HL-60 (cell line): ENCODE results near the gene PPP1R11.
"Not testable (repeated sequence)": the region's sequence is repeated elsewhere in the genome, so short reads cannot be mapped to it uniquely, and the experiment has no call there.

ENCODE experiments used
- DNase-seq, 2 experiments: peaks; one replicate each; pipeline ENCODE4 v3.0.0-alpha.2; 2010 to 2020; ENCODE audit warnings: low read depth in 1 of 2, low spot score in 1 of 2
- H3K27ac ChIP-seq: fragments of 250-450 bp; sonication (Bioruptor Pico); replicated peaks from 2 replicates; pipeline ENCODE4 v1.5.1; 2020; ENCODE audit warnings: mild to moderate bottlenecking, moderate library complexity
- H3K27me3 ChIP-seq: fragments of 250-450 bp; sonication (Bioruptor Pico); 2 replicates; pipeline ENCODE4 v1.5.1; 2021; ENCODE audit warnings: mild to moderate bottlenecking, moderate library complexity; ENCODE audit not compliant: insufficient read depth, poor library complexity, severe bottlenecking
- H3K4me3 ChIP-seq: replicated peaks from 2 replicates; pipeline ENCODE4 v1.5.1; 2011; ENCODE audit warnings: mild to moderate bottlenecking, control low read depth, low read length; ENCODE audit not compliant: insufficient read depth
- GABPA ChIP-seq: IDR thresholded peaks from 2 replicates; pipeline ENCODE4 v1.6.1; 2012; ENCODE audit warnings: low read depth
- POLR2AphosphoS5 ChIP-seq: IDR thresholded peaks from 2 replicates; pipeline ENCODE4 v1.6.1; 2012; ENCODE audit warnings: low read depth
- REST ChIP-seq: IDR thresholded peaks from 2 replicates; pipeline ENCODE4 v1.6.1; 2012; ENCODE audit warnings: low read depth; ENCODE audit not compliant: insufficient replicate concordance
- SPI1 ChIP-seq: IDR thresholded peaks from 2 replicates; pipeline ENCODE4 v1.6.1; 2012; ENCODE audit warnings: low read depth, mild to moderate bottlenecking, borderline replicate concordance
- TF ChIP-seq, protein P1 (sequence below): IDR thresholded peaks from one replicate; pipeline ENCODE4 v1.5.1; 2011; ENCODE audit warnings: low read length, control low read depth, inconsistent platforms; ENCODE audit not compliant: insufficient read depth

Gene PPP1R11

GRCh38 chr6:30116724-30117123 is 49.7 kb downstream of the PPP1R11 start:
- Histone ChIP-seq H3K27ac (no peak overlapping the region), H3K27me3 (peaks cover 20% of the 10 kb centered on the region), H3K4me3 (no peak overlapping the region)
- no peak for DNase-seq
- TF ChIP-seq REST (no peak), GABPA (no peak), SPI1 (no peak), POLR2AphosphoS5 (no peak)
- TF ChIP-seq, protein P1, sequence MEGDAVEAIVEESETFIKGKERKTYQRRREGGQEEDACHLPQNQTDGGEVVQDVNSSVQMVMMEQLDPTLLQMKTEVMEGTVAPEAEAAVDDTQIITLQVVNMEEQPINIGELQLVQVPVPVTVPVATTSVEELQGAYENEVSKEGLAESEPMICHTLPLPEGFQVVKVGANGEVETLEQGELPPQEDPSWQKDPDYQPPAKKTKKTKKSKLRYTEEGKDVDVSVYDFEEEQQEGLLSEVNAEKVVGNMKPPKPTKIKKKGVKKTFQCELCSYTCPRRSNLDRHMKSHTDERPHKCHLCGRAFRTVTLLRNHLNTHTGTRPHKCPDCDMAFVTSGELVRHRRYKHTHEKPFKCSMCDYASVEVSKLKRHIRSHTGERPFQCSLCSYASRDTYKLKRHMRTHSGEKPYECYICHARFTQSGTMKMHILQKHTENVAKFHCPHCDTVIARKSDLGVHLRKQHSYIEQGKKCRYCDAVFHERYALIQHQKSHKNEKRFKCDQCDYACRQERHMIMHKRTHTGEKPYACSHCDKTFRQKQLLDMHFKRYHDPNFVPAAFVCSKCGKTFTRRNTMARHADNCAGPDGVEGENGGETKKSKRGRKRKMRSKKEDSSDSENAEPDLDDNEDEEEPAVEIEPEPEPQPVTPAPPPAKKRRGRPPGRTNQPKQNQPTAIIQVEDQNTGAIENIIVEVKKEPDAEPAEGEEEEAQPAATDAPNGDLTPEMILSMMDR = no peak

- not testable (repeated sequence) for DNase-seq
Measured at GRCh38 chr6:30118691-30119090, 51.7 kb downstream of the PPP1R11 start.

More at GRCh38 chr6:30118691-30119090, 51.7 kb downstream of the PPP1R11 start:
- H3K27me3 ChIP-seq, H3K27ac ChIP-seq, H3K4me3 ChIP-seq: not testable (repeated sequence)
